ENCODE measurements around the gene CNGB1.

GRCh38 chr16:57858635-57859034, 112.3 kb downstream of the CNGB1 start:
- no peak for TF ChIP-seq CTCF (IDR thresholded peaks at IDR 0.05; ENCODE audit: low read length)
- no peak for TF ChIP-seq EZH2 (IDR thresholded peaks at IDR 0.05; ENCODE audit: borderline replicate concordance, low read length)

Data from OCI-LY1 (cell line).